GM12891 (cell line): ENCODE results near the gene ADGRL3.

ENCODE experiments used
- POLR2A ChIP-seq: IDR thresholded peaks from 2 replicates; pipeline ENCODE4 v1.6.1; 2011; ENCODE audit warnings: low read depth, low read length, control low read depth
- POLR2AphosphoS5 ChIP-seq: IDR thresholded peaks from 2 replicates; pipeline ENCODE4 v1.6.1; 2011; ENCODE audit warnings: low read depth, low read length, control low read depth
- TAF1 ChIP-seq: IDR thresholded peaks from 2 replicates; pipeline ENCODE4 v1.6.1; 2011; ENCODE audit warnings: low read depth, low read length, control low read depth

DNA sequence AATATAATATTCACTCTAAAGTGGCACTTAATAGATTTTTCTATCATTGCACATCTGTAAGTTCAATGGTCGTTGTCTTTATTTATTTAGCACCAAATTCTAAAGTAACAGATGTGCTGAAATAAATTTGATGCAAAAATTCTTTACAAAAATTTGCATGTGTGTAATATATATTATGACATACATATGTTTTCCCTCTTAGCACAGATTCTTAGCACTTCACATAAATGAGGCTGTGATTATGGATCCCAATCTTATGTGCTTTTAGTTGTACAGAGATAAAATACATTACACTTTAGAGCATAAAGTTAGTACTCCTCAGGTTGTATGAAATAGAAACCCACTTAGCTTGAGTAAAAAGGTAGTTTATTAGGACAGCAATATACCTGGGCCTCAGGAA, 915.1 kb downstream of the ADGRL3 start:
- TF ChIP-seq POLR2A, result no peak
- TF ChIP-seq TAF1, result no peak
- TF ChIP-seq POLR2AphosphoS5, result no peak
